Hindlimb muscle (tissue), 1 donor: ENCODE results near the gene LY6G6F. TPM values are rescaled to one million over a fixed set of nuclear protein-coding genes. Genes with fewer than 3 reads are reported as not detected.

ENCODE experiments used
- DNase-seq: peaks from one replicate; pipeline ENCODE4 v3.0.0-alpha.2; 2013
- polyA plus RNA-seq: library from polyadenylated mRNA; unstranded; fragments of 120-200 nt; gene quantifications from one replicate; pipeline ENCODE4 v1.2.1, GENCODE V29; 2013; ENCODE audit not compliant: insufficient read length

Gene LY6G6F
- polyA plus RNA-seq, 1 donor = not detected

DNA sequence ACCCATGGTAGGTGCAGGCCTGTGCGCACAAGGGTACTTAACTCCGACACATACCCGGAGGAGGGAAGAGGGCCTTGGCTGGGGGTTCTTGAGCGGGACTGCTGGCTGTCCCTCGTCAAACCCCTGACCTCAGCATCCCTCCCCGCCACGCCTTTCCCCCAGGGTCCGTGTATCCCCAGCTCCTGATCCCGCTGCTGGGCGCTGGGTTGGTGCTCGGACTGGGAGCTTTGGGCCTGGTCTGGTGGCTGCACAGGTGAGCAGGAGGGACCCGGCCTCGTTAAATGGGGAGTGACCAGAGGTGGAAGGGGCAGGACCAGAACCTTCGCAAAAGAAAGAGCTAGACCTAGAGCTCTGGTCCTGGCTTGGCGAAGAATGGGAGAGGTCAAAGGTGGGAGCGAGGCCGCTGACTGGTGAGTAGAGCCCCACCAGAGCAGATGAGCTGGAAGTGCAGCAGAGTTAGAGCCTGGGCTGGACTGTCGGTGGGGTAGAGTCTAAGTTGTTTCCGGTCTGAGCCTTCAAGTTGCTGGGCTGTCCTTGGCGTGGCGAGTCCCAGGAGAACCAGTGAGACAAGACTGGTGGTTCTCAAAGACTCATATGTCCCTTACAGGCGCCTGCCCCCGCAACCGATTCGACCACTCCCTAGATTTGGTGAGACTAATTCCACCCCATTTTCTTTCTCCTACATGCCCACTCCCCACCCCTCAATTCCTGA lies 17.5 kb downstream of the LY6G6F start:
- no peak for DNase-seq

DNA sequence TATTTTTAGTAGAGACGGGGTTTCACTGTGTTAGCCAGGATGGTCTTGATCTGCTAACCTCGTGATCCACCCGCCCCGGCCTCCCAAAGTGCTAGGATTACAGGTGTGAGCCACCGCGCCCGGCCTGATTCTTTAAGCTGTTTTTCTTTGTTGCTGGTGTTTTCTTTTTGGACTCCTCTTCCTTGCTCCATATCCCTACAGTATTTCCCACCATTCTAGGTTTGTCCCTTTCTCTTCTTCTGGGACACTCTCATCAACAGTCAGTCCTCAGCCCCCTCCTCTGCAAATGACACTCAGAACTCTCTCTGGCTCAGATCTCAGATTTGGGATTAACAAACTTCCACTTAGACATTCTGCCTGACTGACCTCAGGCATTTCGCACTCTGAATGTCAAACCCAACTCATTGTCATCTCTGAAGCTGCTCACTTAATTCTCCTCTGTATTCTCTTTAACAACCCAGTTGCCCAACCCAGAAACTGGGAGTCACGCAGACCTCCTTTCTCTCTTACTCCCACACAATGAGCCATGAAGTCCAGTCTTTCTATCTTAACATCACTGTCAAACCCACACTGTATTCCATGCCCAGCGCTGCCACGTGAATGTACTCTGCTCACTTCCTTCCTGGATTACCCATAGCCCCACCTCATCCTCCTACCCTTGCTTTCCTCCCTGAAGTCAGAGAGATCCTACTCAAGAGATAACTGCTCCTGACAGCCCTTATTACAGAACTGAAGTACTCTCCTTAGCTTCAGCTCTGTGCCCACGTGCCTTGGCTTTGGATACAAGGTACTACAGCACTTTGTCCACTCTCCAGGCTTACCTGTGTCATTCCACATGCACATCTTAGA lies 19.1 kb downstream of the LY6G6F start:
- no peak for DNase-seq

DNA sequence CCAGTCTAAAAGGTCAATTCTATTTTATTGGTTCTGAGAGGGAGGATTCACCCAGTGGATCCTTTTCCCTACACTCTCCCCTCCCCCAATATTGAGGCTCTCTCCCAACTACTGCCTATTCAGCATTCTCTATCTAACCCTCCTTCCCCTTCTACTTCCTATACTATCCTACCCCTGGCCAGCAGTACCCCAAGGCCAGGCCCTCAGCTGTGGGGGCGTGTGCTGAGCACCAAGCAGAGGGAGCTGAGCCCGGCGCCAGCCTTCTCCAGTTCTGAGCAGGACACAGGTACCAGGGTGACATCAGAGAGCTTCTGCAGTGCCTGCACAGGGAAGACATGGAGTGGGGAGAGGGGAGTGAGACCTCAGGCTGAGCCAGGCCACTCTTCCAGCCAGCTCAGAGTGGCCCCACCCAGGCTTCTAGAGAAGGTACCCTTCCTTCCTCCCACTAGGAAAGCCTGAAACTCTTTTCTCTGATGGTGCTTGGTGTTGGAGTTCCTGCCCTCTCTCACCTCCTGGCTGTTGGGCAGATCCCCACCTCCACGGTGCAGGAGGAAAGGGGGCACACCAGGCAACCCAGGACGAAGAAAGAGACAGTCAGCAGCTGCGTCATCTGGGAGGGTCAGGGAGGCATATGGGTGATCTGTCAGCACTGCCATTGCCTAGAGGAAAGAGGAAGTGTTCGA lies 20.5 kb downstream of the LY6G6F start:
- DNase-seq = no peak

DNA sequence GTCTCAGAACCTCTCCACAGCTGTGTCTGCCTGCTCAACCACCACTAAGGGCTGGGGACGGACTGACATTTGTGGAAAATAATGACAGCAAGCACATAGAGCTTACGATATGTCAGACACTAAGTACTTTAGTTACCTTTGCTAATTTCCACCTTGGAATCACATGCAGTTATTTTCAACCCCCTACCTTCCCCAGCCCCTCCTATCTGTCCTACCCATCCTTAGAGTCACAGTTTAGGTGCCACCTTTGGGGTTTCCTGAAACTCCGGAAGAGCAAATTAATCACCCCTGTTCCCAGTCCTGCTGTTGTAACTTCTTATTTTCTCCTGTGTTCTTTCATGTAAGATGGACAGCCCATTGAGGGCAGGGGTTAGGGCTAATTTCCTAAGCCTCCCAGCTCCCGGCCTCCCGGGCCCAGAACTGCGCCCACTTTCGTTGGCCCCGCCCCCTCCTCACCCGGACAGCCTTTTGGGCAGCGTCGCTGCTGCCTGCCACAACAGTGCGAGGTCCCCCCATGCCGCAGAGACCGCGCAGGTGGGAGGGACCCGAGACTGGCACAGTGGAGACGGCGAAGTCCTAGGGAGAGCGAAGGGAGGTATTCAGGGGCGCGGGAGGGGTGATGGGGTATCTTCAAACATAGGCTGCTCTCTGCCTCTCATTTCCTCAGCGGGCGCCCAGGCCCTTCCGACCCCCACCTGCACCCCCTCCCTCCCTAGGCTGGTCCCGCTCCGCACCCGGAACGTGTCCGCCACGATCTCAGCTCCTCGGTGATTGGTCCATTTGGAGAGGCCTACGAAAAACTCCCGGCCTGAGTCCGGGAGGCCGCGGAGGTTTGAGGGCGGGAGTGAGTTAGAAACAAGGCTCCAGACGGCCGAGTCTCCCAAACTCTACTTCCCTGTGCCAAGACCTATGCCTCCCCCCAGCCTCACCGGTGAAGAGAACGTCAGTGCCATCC lies 21.3 kb downstream of the LY6G6F start:
- no peak for DNase-seq

DNA sequence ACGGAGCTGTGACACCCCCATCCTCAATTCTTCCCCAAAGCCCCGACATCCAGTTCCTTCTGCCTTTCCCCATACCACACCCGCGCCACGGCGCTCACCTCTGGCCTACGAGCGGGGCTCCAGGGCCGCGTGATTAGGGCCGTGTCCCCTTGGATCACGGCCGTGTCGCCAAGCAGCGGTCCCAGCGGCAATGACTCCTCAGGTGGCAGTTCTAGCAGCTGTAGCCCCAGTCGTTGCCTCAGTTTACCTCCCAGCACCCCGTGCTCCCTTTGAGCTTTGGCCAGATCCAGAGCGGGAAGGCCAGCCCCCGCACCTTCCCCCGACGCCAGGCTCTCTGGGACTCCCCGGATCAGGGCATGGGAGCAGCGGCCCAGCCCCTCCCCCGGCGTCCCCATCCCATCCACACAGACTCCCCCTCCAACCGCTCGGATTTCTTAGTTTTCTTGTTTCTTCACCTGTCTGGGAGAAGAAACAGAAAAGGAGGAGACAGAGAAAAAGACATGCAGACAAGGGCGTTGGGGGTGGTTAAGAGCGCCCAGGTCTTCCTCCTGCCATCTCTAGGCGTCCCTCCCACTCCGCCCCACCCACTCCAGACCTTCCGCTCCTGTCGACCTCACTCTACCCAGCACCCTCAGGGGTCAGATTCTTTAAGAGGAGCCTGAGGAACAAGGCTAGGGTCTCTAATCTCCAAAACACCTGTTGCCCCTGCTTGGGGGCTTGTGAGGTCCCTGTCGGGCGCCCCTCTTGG lies 22.3 kb downstream of the LY6G6F start, which contains the start of gene DDAH2:
Gene DDAH2 (minus strand): TSS at position 533 of the 748 bp plus-strand sequence. CDS start 138 bp downstream, at position 395.
- DNase-seq = no peak

DNA sequence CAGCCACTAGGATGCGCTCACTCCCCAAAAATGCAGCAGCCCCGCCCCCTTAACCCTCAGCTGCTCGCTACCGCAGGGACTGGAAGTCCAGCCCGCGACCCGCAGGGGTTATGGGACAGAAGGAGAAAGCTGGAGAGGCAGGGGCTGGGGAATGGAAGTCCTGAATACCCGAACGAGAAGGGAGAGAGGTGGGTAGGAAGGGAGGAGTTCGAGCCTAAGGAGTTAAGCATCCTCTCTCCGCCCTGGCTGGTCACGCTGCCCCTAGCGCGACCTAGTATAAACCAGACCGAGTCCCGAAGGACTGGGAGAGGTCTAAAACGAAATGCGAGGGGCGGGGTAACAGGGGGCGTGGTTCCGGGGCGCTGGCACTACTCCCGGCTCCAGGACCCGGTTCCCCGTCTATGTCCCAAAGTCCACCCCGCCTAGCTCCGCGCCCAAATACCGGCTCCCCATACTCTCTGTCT lies 22.9 kb downstream of the LY6G6F start:
- DNase-seq = peak; percentile 92

DNA sequence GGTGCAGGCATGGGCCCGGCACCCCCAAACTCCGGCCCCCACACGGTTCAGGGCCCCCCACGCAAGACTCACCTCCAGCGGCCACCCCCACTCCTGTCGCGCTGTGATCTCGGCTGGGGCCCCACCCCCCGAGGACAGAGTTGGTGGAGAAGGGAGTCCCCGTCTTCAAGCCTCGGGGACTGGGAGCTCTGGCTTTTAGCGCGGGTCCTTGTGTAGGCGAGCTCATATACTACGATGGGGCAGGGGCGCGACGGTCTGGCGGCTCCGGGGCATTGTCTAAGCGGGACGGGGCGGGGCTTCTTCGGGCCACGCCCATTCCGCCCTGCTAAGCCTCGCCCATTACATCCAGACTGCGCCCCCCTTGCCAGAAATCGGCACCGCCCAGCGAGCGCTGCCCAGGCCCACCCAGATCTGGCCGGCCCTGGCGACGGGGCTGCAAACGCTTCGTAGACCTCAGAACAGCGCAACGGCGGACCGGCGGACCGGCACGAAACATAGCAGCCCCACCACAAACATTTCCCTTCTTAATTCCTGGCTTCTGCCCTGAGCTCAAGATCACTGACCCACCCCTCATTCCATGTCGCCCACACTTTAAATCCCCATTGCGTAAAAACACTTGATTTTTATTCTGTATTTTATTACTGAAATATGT lies 23.4 kb downstream of the LY6G6F start:
- peak; percentile 96 for DNase-seq

DNA sequence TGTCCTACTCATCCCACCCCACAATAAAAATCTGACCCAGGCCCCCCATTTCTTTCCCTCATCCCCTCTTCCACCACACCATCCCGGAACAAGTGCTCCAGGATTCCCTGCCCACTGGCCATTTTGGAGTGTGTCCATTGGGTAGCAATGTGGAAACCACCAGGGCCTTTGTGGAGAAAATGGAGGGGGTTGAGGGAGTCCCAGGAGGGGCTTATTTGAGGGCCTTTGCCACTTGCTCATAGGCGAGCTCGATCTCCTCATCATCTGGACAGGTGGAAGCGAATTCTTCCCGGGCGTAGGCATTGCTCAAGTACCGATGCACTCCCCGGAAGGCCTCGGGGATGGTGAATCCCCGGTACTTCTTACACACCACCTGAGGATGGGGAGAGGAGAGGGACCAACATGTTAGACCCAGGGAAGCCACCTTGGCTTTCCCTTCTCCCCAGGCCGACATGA lies 24.0 kb downstream of the LY6G6F start:
- DNase-seq = no peak

DNA sequence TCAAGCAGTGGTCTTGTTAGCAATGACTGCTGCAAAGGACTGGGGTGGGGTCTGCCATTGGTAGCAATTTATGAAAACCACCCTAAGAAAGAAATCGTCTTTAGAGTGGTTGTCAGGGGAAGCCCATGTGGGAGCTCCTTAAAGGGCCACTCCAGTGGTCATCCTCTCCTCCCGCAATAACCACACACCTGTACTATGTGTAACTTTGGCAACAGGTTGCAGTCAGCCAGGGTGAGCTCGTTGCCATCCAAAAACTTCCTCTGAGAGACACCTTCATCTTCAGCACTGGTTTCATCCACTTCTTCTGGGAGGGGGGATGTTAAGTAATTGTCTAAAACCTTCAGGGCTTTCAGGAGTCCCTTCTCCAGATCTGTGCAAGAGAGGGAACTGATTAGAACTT lies 25.4 kb downstream of the LY6G6F start:
- no peak for DNase-seq

DNA sequence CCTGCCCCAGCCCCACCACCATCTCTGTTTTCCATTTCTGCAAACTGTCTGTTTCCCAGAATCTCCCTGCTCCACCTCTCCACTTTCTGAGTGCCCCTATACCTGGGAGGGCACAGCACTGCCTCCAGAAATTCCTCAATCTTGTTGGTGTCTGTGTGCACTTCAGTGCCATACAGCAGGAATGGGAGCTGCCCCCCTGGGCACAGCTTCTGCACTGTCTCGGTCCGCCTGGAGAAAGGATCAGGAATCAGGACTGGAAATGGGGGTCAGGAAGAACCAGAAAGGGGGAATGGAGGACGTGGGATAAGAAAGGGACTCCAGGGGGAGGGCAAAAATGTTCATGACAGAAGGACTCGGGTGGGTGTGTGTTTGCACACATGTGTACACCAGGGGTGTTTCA lies 27.1 kb downstream of the LY6G6F start:
- DNase-seq = no peak

DNA sequence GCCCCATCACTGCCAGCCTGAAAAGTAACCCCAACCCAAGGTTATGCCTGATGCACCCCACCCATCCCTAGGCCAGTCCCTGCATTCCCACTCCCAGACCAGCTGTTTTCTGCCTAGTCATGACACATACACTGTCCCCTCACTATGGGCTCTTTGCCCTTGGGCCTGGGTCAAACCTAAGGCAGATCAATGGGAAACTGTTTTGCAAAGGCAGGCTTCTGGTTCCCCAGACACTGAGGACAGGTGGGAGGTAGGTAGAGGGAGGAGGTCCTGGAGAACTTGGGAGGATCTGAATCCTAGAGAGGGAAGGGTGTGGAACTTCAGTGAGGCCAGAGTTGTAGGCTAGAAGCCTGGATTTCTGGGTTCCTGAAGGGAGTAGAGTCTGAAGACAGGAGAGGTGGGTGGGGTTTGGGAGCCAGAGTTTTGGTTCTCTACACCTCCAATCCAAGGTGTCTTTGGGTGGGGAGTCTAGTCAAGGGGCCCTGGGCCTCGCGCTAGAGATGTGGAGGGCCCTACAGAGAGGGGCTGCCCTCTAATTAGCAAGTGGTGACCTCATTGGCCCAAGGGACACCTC lies 27.7 kb downstream of the LY6G6F start:
- no peak for DNase-seq

DNA sequence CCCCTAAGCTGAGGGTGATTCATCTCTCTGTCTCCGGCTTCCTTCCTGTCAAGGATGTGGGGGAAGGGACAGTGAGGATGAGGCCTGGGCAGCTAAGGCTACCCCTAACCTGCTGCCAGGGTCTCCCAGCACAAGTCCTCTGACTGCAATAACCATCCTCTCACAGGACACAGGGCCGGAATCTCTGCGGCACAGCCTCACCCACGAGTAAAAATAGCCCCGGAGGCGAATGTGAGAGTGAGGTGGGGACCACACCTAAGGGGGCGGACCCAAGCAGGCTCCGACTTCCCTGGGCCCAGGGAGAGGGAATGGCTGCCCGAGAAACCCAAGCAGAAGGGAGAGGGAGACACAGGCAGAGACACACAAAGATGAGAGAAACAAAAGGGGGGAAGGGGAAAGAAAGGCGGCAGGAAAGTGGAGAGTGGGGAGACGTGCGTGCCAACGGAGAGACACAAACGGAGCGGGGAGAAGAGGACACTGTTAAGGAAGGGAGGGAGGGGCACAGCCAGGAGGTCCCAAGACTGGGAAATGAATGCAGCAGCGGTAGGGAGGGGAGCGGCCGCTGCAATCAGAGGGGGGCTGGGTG lies 28.2 kb downstream of the LY6G6F start:
- DNase-seq = no peak

DNA sequence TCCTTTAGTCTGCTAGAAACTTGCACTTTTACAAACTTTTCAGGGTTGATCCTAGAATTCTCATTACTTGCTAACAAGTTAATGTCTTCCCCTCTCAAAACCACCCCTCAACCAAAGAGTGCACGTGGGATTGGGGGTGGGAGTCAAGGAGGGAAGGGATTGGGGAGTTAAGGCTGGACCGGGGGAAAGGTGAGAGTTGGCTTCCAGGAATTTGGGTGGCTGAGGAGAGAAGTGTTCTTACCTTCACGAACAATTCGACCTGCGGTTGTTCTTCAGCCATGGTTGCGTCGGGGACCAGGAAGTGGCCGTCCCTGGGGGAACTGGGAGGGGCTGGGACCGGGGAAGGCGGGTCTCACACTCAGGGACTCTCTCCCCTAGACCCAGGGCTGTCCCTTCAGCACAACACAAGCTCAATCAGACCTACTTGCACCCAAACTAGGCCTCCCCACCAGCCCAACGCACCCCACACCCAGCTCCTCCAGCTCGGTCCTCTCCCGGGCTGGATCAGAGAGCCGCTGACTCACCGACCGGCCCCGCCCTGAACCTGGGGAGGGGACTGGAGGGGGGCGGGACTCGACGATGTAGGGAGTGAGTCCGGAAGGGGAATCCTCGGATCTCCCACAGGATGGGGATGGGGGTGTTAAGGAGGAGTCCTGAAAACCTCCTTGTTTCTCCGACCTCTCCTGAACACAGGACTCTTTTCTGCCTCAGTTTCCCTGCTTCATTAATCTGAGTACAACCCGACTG lies 29.5 kb downstream of the LY6G6F start, which contains the start of gene CLIC1:
Gene CLIC1 (minus strand): TSS at position 510 of the 747 bp plus-strand sequence. CDS start 230 bp downstream, at position 280.
- DNase-seq = peak; percentile 86

DNA sequence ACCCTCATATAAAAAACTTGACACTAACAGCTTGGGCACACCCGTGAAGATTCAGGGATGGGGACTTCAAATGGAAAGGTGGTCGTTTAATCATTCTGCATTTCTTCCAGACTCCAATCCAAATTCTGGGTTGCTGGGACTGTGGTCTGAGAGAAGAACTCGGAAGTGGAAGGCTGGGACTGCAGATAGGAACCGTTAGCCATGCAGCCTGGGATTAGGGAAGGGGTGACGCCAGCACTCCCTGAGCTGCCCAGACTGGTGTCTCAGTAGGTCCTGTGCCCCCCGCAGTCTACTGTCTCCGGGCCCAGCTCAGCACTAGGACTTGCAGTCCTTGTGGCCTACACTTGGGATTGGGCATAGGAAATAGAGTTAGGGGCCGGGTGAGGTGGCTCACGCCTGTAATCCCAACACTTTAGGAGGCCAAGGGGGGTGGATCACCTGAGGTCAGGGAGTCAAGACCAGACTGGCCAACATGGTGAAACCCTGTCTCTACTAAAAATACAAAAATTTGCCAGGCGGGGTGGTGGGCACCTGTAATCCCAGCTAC lies 30.2 kb downstream of the LY6G6F start:
- DNase-seq = no peak

DNA sequence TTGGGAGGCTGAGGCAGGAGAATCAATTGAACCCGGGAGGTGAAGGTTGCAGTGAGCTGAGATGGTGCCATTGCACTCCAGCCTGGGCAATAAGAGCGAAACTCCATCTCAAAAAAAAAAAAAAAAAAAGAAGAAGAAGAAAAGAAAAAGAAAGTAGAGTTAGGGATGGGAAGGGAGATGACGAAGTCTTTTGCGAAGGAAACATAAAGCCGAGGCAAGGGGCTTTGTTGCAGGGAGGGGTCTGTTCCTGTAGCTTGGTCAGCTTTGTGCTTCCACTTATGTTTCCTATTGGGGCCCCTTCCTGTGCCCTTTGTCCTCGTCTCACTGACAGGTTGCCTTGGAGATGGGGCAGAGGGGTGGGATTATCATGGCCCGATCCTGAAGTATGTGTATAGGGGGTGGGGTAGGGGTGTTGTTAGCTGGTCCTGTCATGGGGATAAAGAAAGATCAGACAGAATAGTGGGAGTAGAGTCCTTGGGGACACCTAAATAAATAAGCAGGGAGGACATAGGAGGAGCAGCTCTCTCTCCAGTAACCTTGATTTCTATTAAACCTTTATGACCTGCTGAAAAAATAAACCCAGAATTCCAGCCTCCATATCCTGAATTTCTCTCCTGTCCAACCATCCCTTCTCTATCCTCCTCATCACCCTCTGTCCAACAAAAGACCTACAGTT lies 30.8 kb downstream of the LY6G6F start:
- no peak for DNase-seq

DNA sequence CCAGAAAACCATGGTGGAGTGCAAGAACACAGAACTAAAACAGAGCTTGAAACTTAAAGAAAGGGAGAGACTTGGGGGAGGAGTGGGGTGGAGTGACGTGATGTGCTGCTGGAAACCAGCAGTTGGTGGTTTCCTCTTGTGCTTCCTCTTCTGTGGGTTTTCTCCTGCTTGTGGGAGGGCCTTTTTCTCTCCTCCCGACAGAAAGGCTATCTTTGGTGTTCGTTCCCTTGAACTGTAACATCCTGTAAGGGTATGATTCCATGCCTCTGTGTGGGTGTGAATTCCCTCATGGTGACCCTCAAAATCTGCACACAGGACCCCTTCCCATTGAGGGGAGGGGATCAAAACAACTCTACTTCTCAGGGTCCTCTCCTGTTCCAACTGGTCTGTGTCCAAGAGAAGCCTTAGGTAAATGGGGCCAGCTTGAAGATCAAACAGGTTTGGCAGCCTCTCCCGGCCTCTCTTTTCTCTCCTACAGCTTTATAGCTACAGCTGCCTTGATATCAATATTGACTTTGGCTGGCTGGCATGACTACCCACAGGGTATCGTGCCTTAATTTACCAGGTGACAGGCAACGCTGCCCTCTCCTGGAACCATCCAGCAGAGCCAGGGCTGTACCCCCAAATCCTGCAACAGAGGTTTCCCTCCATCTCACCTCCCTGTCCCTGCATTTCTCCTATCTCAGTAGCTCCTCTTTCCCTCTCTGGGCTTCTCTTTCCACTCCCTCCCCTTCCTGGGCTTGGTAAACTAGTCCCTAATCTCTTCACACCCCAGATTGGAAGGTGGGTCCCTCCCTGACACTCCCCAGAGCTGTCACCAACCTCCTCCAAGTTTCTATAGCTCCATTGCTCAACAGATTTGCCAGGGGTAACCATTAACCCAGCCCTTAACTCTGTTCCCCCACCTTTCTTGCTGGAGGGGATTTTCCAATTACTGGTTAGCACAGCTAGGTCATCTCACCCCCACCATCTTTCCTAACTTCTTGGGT lies 31.6 kb downstream of the LY6G6F start:
- DNase-seq = peak; percentile 56
